IPS DF 6.9 (cell line): ENCODE measurements around the gene IPO11.
"Not testable (repeated sequence)": the region's sequence is repeated elsewhere in the genome, so short reads cannot be mapped to it uniquely, and the experiment has no call there.

Experiments
- DNase-seq: peaks from one replicate; pipeline ENCODE4 v3.0.0-alpha.2; 2013; ENCODE audit warnings: low read depth, low spot score
- H3K27ac ChIP-seq: one replicate; pipeline ENCODE4 v1.5.1; 2013; ENCODE audit warnings: low read length, control low read depth
- H3K27me3 ChIP-seq: 2 replicates; pipeline ENCODE4 v1.6.1; 2013; ENCODE audit warnings: mild to moderate bottlenecking, low read length; ENCODE audit not compliant: control insufficient read depth, insufficient read depth
- H3K36me3 ChIP-seq: 2 replicates; pipeline ENCODE4 v1.6.1; 2013; ENCODE audit warnings: low read length; ENCODE audit not compliant: control insufficient read depth, insufficient read depth
- H3K4me1 ChIP-seq: 2 replicates; pipeline ENCODE4 v1.6.1; 2013; ENCODE audit warnings: low read length; ENCODE audit not compliant: control insufficient read depth, insufficient read depth
- H3K4me3 ChIP-seq: 2 replicates; pipeline ENCODE4 v1.5.1; 2013; ENCODE audit warnings: mild to moderate bottlenecking, low read length
- H3K9me3 ChIP-seq: 2 replicates; pipeline ENCODE4 v1.6.1; 2013; ENCODE audit warnings: low read length, inconsistent platforms; ENCODE audit not compliant: control insufficient read depth, insufficient read depth
- WGBS: extraction: QIAGEN DNeasy Blood & Tissue Kit; methylation state at CpG from one replicate; pipeline ENCODE4 v1.1.7; 2013; ENCODE audit warnings: mixed read lengths, missing lambda C conversion rate; ENCODE audit not compliant: insufficient read length, insufficient coverage; 5-methylcytosine and 5-hydroxymethylcytosine counted together

The IPO11 gene

GRCh38 chr5:62614355-62614754, 201.8 kb downstream of the IPO11 start:
- Histone ChIP-seq H3K27me3 (no peaks in the 10 kb centered on the region), H3K4me3 (no peak overlapping the region), H3K27ac (no peak overlapping the region), H3K36me3 (no peaks in the 10 kb centered on the region), H3K4me1 (no peaks in the 10 kb centered on the region), H3K9me3 (no peaks in the 10 kb centered on the region)
- DNase-seq: no peak
- WGBS: no CpG with 5 or more reads among the region's 8 CpGs

GRCh38 chr5:62616615-62617277, 204.2 kb downstream of the IPO11 start:
- WGBS: no CpG with 5 or more reads among the region's 2 CpGs
- Histone ChIP-seq H3K27ac (no peak overlapping the region), H3K4me3 (no peak overlapping the region), H3K36me3 (no peaks in the 10 kb centered on the region), H3K9me3 (no peaks in the 10 kb centered on the region), H3K27me3 (no peaks in the 10 kb centered on the region), H3K4me1 (no peaks in the 10 kb centered on the region)
- DNase-seq: no peak

GRCh38 chr5:62617943-62618342, 205.4 kb downstream of the IPO11 start:
- Histone ChIP-seq H3K4me1 (no peaks in the 10 kb centered on the region), H3K36me3 (no peaks in the 10 kb centered on the region), H3K4me3 (no peak overlapping the region), H3K27me3 (no peaks in the 10 kb centered on the region), H3K27ac (no peak overlapping the region), H3K9me3 (no peaks in the 10 kb centered on the region)
- no peak for DNase-seq

GRCh38 chr5:62620761-62621160, 208.2 kb downstream of the IPO11 start:
- H3K9me3 ChIP-seq: no peaks in the 10 kb centered on the region
- H3K4me3 ChIP-seq: no peak overlapping the region
- H3K36me3 ChIP-seq: no peaks in the 10 kb centered on the region
- H3K4me1 ChIP-seq: no peaks in the 10 kb centered on the region
- no peaks in the 10 kb centered on the region for H3K27me3 ChIP-seq
- no peak overlapping the region for H3K27ac ChIP-seq
- 100% methylated on average over 1 of the region's 5 CpGs for WGBS
- no peak for DNase-seq

GRCh38 chr5:62621280-62621679, 208.7 kb downstream of the IPO11 start:
- peak; percentile 39 for DNase-seq
- H3K9me3 ChIP-seq: no peaks in the 10 kb centered on the region
- no peaks in the 10 kb centered on the region for H3K36me3 ChIP-seq
- no peak overlapping the region for H3K27ac ChIP-seq
- no peaks in the 10 kb centered on the region for H3K4me1 ChIP-seq
- no CpG with 5 or more reads among the region's 6 CpGs for WGBS
- no peak overlapping the region for H3K4me3 ChIP-seq
- no peaks in the 10 kb centered on the region for H3K27me3 ChIP-seq

GRCh38 chr5:62623271-62623670, 210.7 kb downstream of the IPO11 start:
- Histone ChIP-seq H3K4me3 (no peak overlapping the region), H3K27ac (no peak overlapping the region), H3K27me3 (no peaks in the 10 kb centered on the region), H3K9me3 (no peaks in the 10 kb centered on the region), H3K36me3 (no peaks in the 10 kb centered on the region), H3K4me1 (peaks cover 3% of the 10 kb centered on the region)
- no CpG with 5 or more reads among the region's 1 CpG for WGBS
- DNase-seq: no peak

- H3K36me3 ChIP-seq, H3K4me3 ChIP-seq, DNase-seq, H3K27ac ChIP-seq, H3K4me1 ChIP-seq, H3K9me3 ChIP-seq, H3K27me3 ChIP-seq: not testable (repeated sequence)
- WGBS: no CpG with 5 or more reads among the region's 7 CpGs
Observed at GRCh38 chr5:62624436-62624835, 211.9 kb downstream of the IPO11 start.

- no peaks in the 10 kb centered on the region for H3K27me3 ChIP-seq
- no peak overlapping the region for H3K4me3 ChIP-seq
- H3K27ac ChIP-seq: no peak overlapping the region
- peaks cover 3% of the 10 kb centered on the region for H3K4me1 ChIP-seq
- no peaks in the 10 kb centered on the region for H3K36me3 ChIP-seq
- WGBS: no CpG with 5 or more reads among the region's 2 CpGs
- H3K9me3 ChIP-seq: no peaks in the 10 kb centered on the region
- no peak for DNase-seq
Observed at GRCh38 chr5:62626534-62626933, 214.0 kb downstream of the IPO11 start.

- no peak for DNase-seq
Observed at GRCh38 chr5:62627121-62627520, 214.6 kb downstream of the IPO11 start.

GRCh38 chr5:62627901-62628300, 215.3 kb downstream of the IPO11 start:
- Histone ChIP-seq H3K4me1 (peaks cover 3% of the 10 kb centered on the region), H3K27me3 (no peaks in the 10 kb centered on the region), H3K4me3 (no peak overlapping the region), H3K9me3 (no peaks in the 10 kb centered on the region), H3K27ac (no peak overlapping the region), H3K36me3 (no peaks in the 10 kb centered on the region)
- WGBS: no CpG with 5 or more reads among the region's 5 CpGs
- DNase-seq: no peak

More at GRCh38 chr5:62627121-62627520, 214.6 kb downstream of the IPO11 start:
- Histone ChIP-seq H3K36me3 (no peaks in the 10 kb centered on the region), H3K4me1 (peaks cover 3% of the 10 kb centered on the region), H3K9me3 (no peaks in the 10 kb centered on the region), H3K4me3 (no peak overlapping the region), H3K27me3 (no peaks in the 10 kb centered on the region), H3K27ac (no peak overlapping the region)
- no CpG with 5 or more reads among the region's 3 CpGs for WGBS

- H3K9me3 ChIP-seq: no peaks in the 10 kb centered on the region
- no peak overlapping the region for H3K27ac ChIP-seq
- DNase-seq: no peak
- H3K27me3 ChIP-seq: no peaks in the 10 kb centered on the region
- peaks cover under 1% of the 10 kb centered on the region for H3K4me1 ChIP-seq
- no CpG with 5 or more reads among the region's 3 CpGs for WGBS
- H3K4me3 ChIP-seq: no peak overlapping the region
- no peaks in the 10 kb centered on the region for H3K36me3 ChIP-seq
Observed at GRCh38 chr5:62631909-62632580, 219.5 kb downstream of the IPO11 start.
